K562 (cell line): ENCODE data around the gene MAU2. TPM values are rescaled to one million over a fixed set of nuclear protein-coding genes. Genes with fewer than 3 reads are reported as not detected.
A peak's percentile ranks its signal among the peaks of the same experiment; 100 is the strongest.

Experiments used
- CBFA2T3 ChIP-seq: fragments of 450-650 bp; IDR thresholded peaks from 2 replicates; pipeline ENCODE4 v1.6.1; 2017
- CREM ChIP-seq: IDR thresholded peaks from 2 replicates; pipeline ENCODE4 v1.6.1; 2014; ENCODE audit warnings: antibody characterized with exemption, low read depth
- GATAD2B ChIP-seq: fragments of 450-650 bp; IDR thresholded peaks from 2 replicates; pipeline ENCODE4 v1.6.1; 2017; ENCODE audit warnings: mild to moderate bottlenecking, borderline replicate concordance
- MAZ ChIP-seq, 2 experiments: fragments of 450-650 bp in 1 of 2; sonication (generic) in 1 of 2; formaldehyde crosslinking; IDR thresholded peaks in 1 of 2; conservative IDR thresholded peaks in 1 of 2; 2 replicates each; pipeline versions ENCODE4 v1.4.0 to v1.5.0; 2020; ENCODE audit warnings: mild to moderate bottlenecking in 1 of 2, missing genetic modification reagents in 1 of 2
- MGA ChIP-seq: fragments of 450-650 bp; IDR thresholded peaks from 2 replicates; pipeline ENCODE4 v1.6.1; 2016; ENCODE audit warnings: mild to moderate bottlenecking, moderate library complexity
- MTF1 ChIP-seq: fragments of 250-450 bp; sonication (Bioruptor Pico); IDR thresholded peaks from 2 replicates; pipeline ENCODE4 v1.9.0; 2021; ENCODE audit warnings: moderate library complexity, mild to moderate bottlenecking, inconsistent platforms, borderline replicate concordance
- NELFE ChIP-seq: IDR thresholded peaks from 2 replicates; pipeline ENCODE4 v1.6.1; 2011; ENCODE audit warnings: mild to moderate bottlenecking; ENCODE audit not compliant: insufficient read depth, insufficient read length
- PKNOX1 ChIP-seq: fragments of 450-650 bp; IDR thresholded peaks from 2 replicates; pipeline ENCODE4 v1.6.1; 2016
- RBM14 ChIP-seq: fragments of 200-400 bp; formaldehyde crosslinking; IDR thresholded peaks from 2 replicates; pipeline ENCODE4 v1.6.1; 2018; ENCODE audit warnings: low read depth, mild to moderate bottlenecking, low read length, moderate library complexity, borderline replicate concordance; ENCODE audit not compliant: insufficient read depth
- SMC3 ChIP-seq: conservative IDR thresholded peaks from 2 replicates; pipeline ENCODE4 v1.6.1; 2011; ENCODE audit warnings: low read depth, low read length, improper control_type of control experiment; ENCODE audit not compliant: insufficient read depth
- TSC22D4 ChIP-seq: fragments of 450-650 bp; IDR thresholded peaks from 2 replicates; pipeline ENCODE4 v1.6.1; 2016; ENCODE audit warnings: missing genetic modification characterization, missing biosample characterization, control low read depth
- USF1 ChIP-seq: sonication (generic); formaldehyde crosslinking; IDR thresholded peaks from 2 replicates; pipeline ENCODE4 v1.9.0; 2022; ENCODE audit warnings: mild to moderate bottlenecking, missing genetic modification reagents
- polyA plus RNA-seq, 8 experiments: library from polyadenylated mRNA; depleted of rRNA in 4 of 8; stranded (reverse) in 5 of 8; unstranded in 3 of 8; fragments of >200 nt; fragmentation: Nextera tagmentation in 2 of 8; fragmentation: Illumina TruSeq in 1 of 8; extraction: Ambion mirVana in 2 of 8; extraction: Trizol in 1 of 8; gene quantifications; 2 replicates each; pipeline versions ENCODE4 v1.2.1 to v1.2.3, GENCODE V29; 2011 to 2014; ENCODE audit warnings: inconsistent platforms in 1 of 8, missing spikeins in 1 of 8
- total RNA-seq, 7 experiments: library from RNA; depleted of rRNA in 6 of 7; stranded (reverse); fragments of >200 nt in 6 of 7; fragmentation: Illumina TruSeq in 2 of 7; extraction: Trizol in 2 of 7; gene quantifications; 2 replicates each; pipeline versions ENCODE4 v1.2.1 to v1.2.3, GENCODE V29; 2011 to 2021; ENCODE audit warnings: low replicate concordance in 1 of 7

Gene MAU2
- total and polyA plus RNA-seq, 9 of the 15 experiments (the other 6 are each of a cell fraction or from before 2014, with no cell fraction given) = 1.2 to 48.1 (median 19.4) TPM

GRCh38 chr19:19361075-19361594 lies 40.5 kb downstream of the MAU2 start (continued):
- TF ChIP-seq MAZ (CRISPR knock-in tag; conservative IDR thresholded peaks at IDR 0.05 in 1 of 2, IDR thresholded peaks at IDR 0.05 in 1 of 2) (0 out of 4 replicates have a peak, but pooled peaks of 1 of the 2 experiments have one; percentile 22), CREM (0 out of 2 replicates have a peak, but pooled peaks have one; percentile 32), MGA (peak; percentile 80), MTF1 (CRISPR knock-in tag) (no peak), USF1 (peak; percentile 72), TSC22D4 (tag) (no peak), RBM14 (no peak), PKNOX1 (0 out of 2 replicates have a peak, but pooled peaks have one; percentile 16), CBFA2T3 (no peak), SMC3 (peak; percentile 67), GATAD2B (no peak), NELFE (no peak)
